B cell (primary cell): ENCODE data around the gene ALDH3A1. TPM values are rescaled to one million over a fixed set of nuclear protein-coding genes. Genes with fewer than 3 reads are reported as not detected.

Experiments used
- ATAC-seq: fragments of 200-7000 bp; cut with Tn5 transposase; one replicate; pipeline ENCODE4 v1.10.0; 2021; ENCODE audit warnings: low read depth, mild to moderate bottlenecking, moderate number of reproducible peaks, moderate library complexity
- CTCF ChIA-PET: fragments of 350-600 bp; sonication (Branson Sonifier 250); formaldehyde crosslinking; loops from one replicate; lab custom pipeline; 2021; ENCODE audit warnings: antibody characterized with exemption, inconsistent platforms; lab: Charles Lee
- POLR2A ChIA-PET: fragments of 350-600 bp; sonication (Branson Sonifier 250); formaldehyde crosslinking; loops from one replicate; lab custom pipeline; 2021; ENCODE audit warnings: antibody characterized with exemption; lab: Charles Lee
- DNase-seq: peaks from one replicate; pipeline ENCODE4 v3.0.0; 2013
- H2AFZ ChIP-seq: 2 replicates; pipeline ENCODE4 v1.6.1; 2012; ENCODE audit warnings: mild to moderate bottlenecking, low read depth, low read length; ENCODE audit not compliant: insufficient read depth, poor library complexity, severe bottlenecking
- H3K27ac ChIP-seq, 2 donors: 1 replicate in 1 of 2; 2 replicates in 1 of 2; pipeline ENCODE4 v1.5.1; 2012 to 2013; ENCODE audit warnings: low read length in 2 of 2, mild to moderate bottlenecking in 2 of 2, moderate library complexity in 1 of 2
- H3K27me3 ChIP-seq, 4 experiments: fragments of 200-600 bp in 1 of 4; sonication (generic) in 1 of 4; replicated peaks in 1 of 4; 1 replicate in 2 of 4; 2 replicates in 2 of 4; pipeline versions ENCODE4 v1.6.1 to v1.7.0; 2013 to 2016; ENCODE audit warnings: low read length in 3 of 4, mild to moderate bottlenecking in 2 of 4, mixed read lengths in 1 of 4, moderate library complexity in 1 of 4; ENCODE audit not compliant: insufficient read depth in 4 of 4, control insufficient read depth in 3 of 4; ENCODE audit errors: control extremely low read depth in 1 of 4
- H3K36me3 ChIP-seq, 2 experiments: replicated peaks in 1 of 2; 1 replicate in 1 of 2; 2 replicates in 1 of 2; pipeline versions ENCODE4 v1.6.1 to v1.7.1; 2013; ENCODE audit warnings: low read length in 1 of 2; ENCODE audit not compliant: insufficient read depth in 2 of 2, control insufficient read depth in 1 of 2; ENCODE audit errors: control extremely low read depth in 1 of 2, extremely low read depth in 1 of 2
- H3K4me1 ChIP-seq, 2 donors: fragments of 200-600 bp in 1 of 2; sonication (generic) in 1 of 2; 1 replicate in 1 of 2; 2 replicates in 1 of 2; pipeline versions ENCODE4 v1.5.1 to v1.6.1; 2013 to 2017; ENCODE audit warnings: low read length in 2 of 2; ENCODE audit not compliant: control insufficient read depth in 2 of 2, insufficient read depth in 2 of 2
- H3K4me2 ChIP-seq: replicated peaks from 2 replicates; pipeline ENCODE3; 2012; ENCODE audit warnings: mild to moderate bottlenecking, low read depth, low read length; ENCODE audit not compliant: poor library complexity, severe bottlenecking
- H3K4me3 ChIP-seq, 5 experiments: fragments of 200-600 bp in 1 of 5; sonication (generic) in 1 of 5; 1 replicate in 3 of 5; 2 replicates in 2 of 5; pipeline versions ENCODE4 v1.5.1 to v1.7.0; 2011 to 2016; ENCODE audit warnings: low read length in 4 of 5, mild to moderate bottlenecking in 4 of 5, low read depth in 2 of 5, control low read depth in 1 of 5, moderate library complexity in 1 of 5; ENCODE audit not compliant: insufficient read depth in 1 of 5; ENCODE audit errors: control extremely low read depth in 1 of 5, extremely low read depth in 1 of 5
- H3K79me2 ChIP-seq: fragments of 200-600 bp; sonication (generic); one replicate; pipeline ENCODE4 v1.6.0; 2016; ENCODE audit warnings: low read length; ENCODE audit not compliant: control insufficient read depth, insufficient read depth
- H3K9ac ChIP-seq: fragments of 200-600 bp; sonication (generic); 2 replicates; pipeline ENCODE4 v1.6.1; 2017; ENCODE audit warnings: mild to moderate bottlenecking, low read length, moderate library complexity
- H3K9me3 ChIP-seq, 3 donors: one replicate each; pipeline versions ENCODE4 v1.6.1 to v1.7.1; 2013; ENCODE audit warnings: low read length in 2 of 3; ENCODE audit not compliant: control insufficient read depth in 2 of 3, insufficient read depth in 1 of 3; ENCODE audit errors: control extremely low read depth in 1 of 3
- H4K20me1 ChIP-seq: 2 replicates; pipeline ENCODE4 v1.6.0; 2012; ENCODE audit warnings: mild to moderate bottlenecking, low read length; ENCODE audit not compliant: insufficient read depth, control insufficient read depth, poor library complexity, severe bottlenecking
- H3K27ac Mint-ChIP-seq: one replicate; pipeline ENCODE4 v1.8.0; 2021; ENCODE audit warnings: mixed read lengths
- H3K27me3 Mint-ChIP-seq: one replicate; pipeline ENCODE4 v1.8.0; 2021; ENCODE audit warnings: mixed read lengths
- H3K4me1 Mint-ChIP-seq: one replicate; pipeline ENCODE4 v1.8.0; 2021; ENCODE audit warnings: mixed read lengths
- H3K4me3 Mint-ChIP-seq: one replicate; pipeline ENCODE4 v1.8.0; 2021; ENCODE audit warnings: mixed read lengths
- H3K9me3 Mint-ChIP-seq: one replicate; pipeline ENCODE4 v1.8.0; 2022; ENCODE audit warnings: mixed read lengths; ENCODE audit not compliant: insufficient read depth
- CTCF ChIP-seq: fragments of 200-600 bp; IDR thresholded peaks from one replicate; pipeline ENCODE4 v1.8.0; 2022; ENCODE audit warnings: antibody characterized with exemption, mild to moderate bottlenecking
- EZH2 ChIP-seq: IDR thresholded peaks from 2 replicates; pipeline ENCODE4 v1.6.1; 2012; ENCODE audit warnings: borderline replicate concordance, low read depth, mild to moderate bottlenecking, moderate library complexity, low read length; ENCODE audit not compliant: insufficient read depth, poor library complexity, severe bottlenecking
- WGBS: methylation state at CpG from one replicate; pipeline ENCODE4 v1.1.5; 2013; ENCODE audit warnings: missing lambda C conversion rate; ENCODE audit not compliant: insufficient coverage; 5-methylcytosine and 5-hydroxymethylcytosine counted together
- intact Hi-C: fragments of 100-400 bp; cut with micrococcal nuclease; formaldehyde crosslinking; loops from one replicate; pipeline ENCODE4 v1.10.0; 2022
- polyA plus RNA-seq: library from polyadenylated mRNA; depleted of rRNA; stranded (reverse); fragments of >200 nt; gene quantifications from 2 replicates; pipeline ENCODE4 v1.2.3, GENCODE V29; 2012
- total RNA-seq, 2 donors: library from RNA; stranded (reverse); fragments of 120-200 nt in 1 of 2; gene quantifications; 1 replicate in 1 of 2; 2 replicates in 1 of 2; pipeline versions ENCODE4 v1.2.3 to v1.2.4, GENCODE V29; 2013 to 2022

Gene ALDH3A1
- total and polyA plus RNA-seq, 2 donors (not counting 1 experiment from before 2014, with no cell fraction given), result not detected

GRCh38 chr17:19744492-19744891, 3.6 kb downstream of the ALDH3A1 start:
- H3K4me3 ChIP-seq, result peak overlapping the region in 3 of 5 experiments; percentile 41 to 50 (median 49)
- 9% methylated on average over 20 of the region's 26 CpGs for WGBS
- H3K27ac ChIP-seq, result no peak overlapping the region
- H3K4me2 ChIP-seq, result peak overlapping the region; percentile 80
- Mint-ChIP-seq H3K27ac (no peak overlapping the region), H3K4me1 (peaks cover 6% of the 10 kb centered on the region), H3K4me3 (peak overlapping the region; percentile 81), H3K27me3 (peaks cover 5% of the 10 kb centered on the region), H3K9me3 (no peaks in the 10 kb centered on the region)
- H4K20me1 ChIP-seq, result no peaks in the 10 kb centered on the region
- ChIA-PET CTCF (interaction anchor here (1.0 to 4.4 kb wide), 10 partner anchors 10 to 382 kb away, joined by 3 to 37 read pairs (median 5); partner anchors contain the start of genes ALDH3A2 and B9D1), POLR2A (interaction anchor here (0.6 to 0.8 kb wide), 3 partner anchors 11 to 439 kb away, joined by 3 read pairs; no protein-coding TSS in a partner anchor)
- TF ChIP-seq CTCF (no peak), EZH2 (no peak)
- H3K4me1 ChIP-seq, result peaks cover 6 to 9% of the 10 kb centered on the region in 2 donors
- H3K27me3 ChIP-seq, result peaks cover 0 to 12% (median 2%) of the 10 kb centered on the region in 4 experiments
- peak overlapping the region; percentile 52 for H3K9ac ChIP-seq
- H3K9me3 ChIP-seq, result peaks cover 0 to 5% (median 0%) of the 10 kb centered on the region in 3 donors
- DNase-seq (peak; percentile 35), ATAC-seq (peak; percentile 19)
- peak overlapping the region; percentile 75 for H2AFZ ChIP-seq
- no peaks in the 10 kb centered on the region for H3K36me3 ChIP-seq
- intact Hi-C loops, result no loop called here
- H3K79me2 ChIP-seq, result no peaks in the 10 kb centered on the region
